PC-3 (cell line): ENCODE data around the gene ZDHHC19. TPM values are rescaled to one million over a fixed set of nuclear protein-coding genes. Genes with fewer than 3 reads are reported as not detected.
A peak's percentile ranks its signal among the peaks of the same experiment; 100 is the strongest.

Experiments
- ATAC-seq: fragments of 200-7000 bp; cut with Tn5 transposase; 2 replicates; pipeline ENCODE4 v1.9.1; 2020; ENCODE audit warnings: mild to moderate bottlenecking, moderate library complexity
- BruUV-seq: library from RNA; stranded (reverse); fragments of 400-500 nt; replicated peaks from 2 replicates; lab custom pipeline; 2021; lab: Mats Ljungman, UMichigan
- CTCF ChIA-PET: fragments of 300-600 bp; sonication (Branson Sonifier 250); formaldehyde crosslinking; loops from one replicate; lab custom pipeline; 2022; ENCODE audit warnings: antibody characterized with exemption; lab: Charles Lee
- POLR2A ChIA-PET: fragments of 300-600 bp; sonication (Branson Sonifier 250); formaldehyde crosslinking; loops from one replicate; lab custom pipeline; 2022; ENCODE audit warnings: antibody characterized with exemption; ENCODE audit not compliant: unreplicated experiment; lab: Charles Lee
- DNase-seq: peaks from one replicate; pipeline ENCODE4 v3.0.0-alpha.2; 2015
- H2AFZ ChIP-seq: fragments of 300-600 bp; sonication (generic); 2 replicates; pipeline ENCODE4 v1.6.0; 2016; ENCODE audit warnings: antibody characterized with exemption, low read length
- H3F3A ChIP-seq: fragments of 300-600 bp; sonication (generic); one replicate; pipeline ENCODE4 v1.6.0; 2017; ENCODE audit warnings: antibody characterized with exemption, low read length, control low read depth, mild to moderate bottlenecking; ENCODE audit not compliant: unreplicated experiment
- H3K27ac ChIP-seq: fragments of 300-600 bp; sonication (generic); 2 replicates; pipeline ENCODE4 v1.5.1; 2016; ENCODE audit warnings: mild to moderate bottlenecking, low read length
- H3K27me3 ChIP-seq: fragments of 300-600 bp; sonication (generic); 2 replicates; pipeline ENCODE4 v1.6.1; 2016; ENCODE audit warnings: low read length, mixed read lengths
- H3K36me3 ChIP-seq: fragments of 300-600 bp; sonication (generic); 2 replicates; pipeline ENCODE4 v1.6.1; 2016; ENCODE audit warnings: low read depth, mixed run types, low read length, mixed read lengths
- H3K4me1 ChIP-seq: fragments of 300-600 bp; sonication (generic); 2 replicates; pipeline ENCODE4 v1.5.1; 2016; ENCODE audit warnings: low read length; ENCODE audit not compliant: insufficient read depth
- H3K4me2 ChIP-seq: fragments of 300-600 bp; sonication (generic); 2 replicates; pipeline ENCODE4 v1.6.0; 2016; ENCODE audit warnings: low read length
- H3K4me3 ChIP-seq: fragments of 300-600 bp; sonication (generic); 2 replicates; pipeline ENCODE4 v1.5.1; 2016; ENCODE audit warnings: mild to moderate bottlenecking, low read length, mixed read lengths
- H3K79me2 ChIP-seq: fragments of 300-600 bp; sonication (generic); 2 replicates; pipeline ENCODE4 v1.6.1; 2017; ENCODE audit warnings: low read length, mixed read lengths
- H3K9ac ChIP-seq: fragments of 300-600 bp; sonication (generic); 2 replicates; pipeline ENCODE4 v1.6.0; 2016; ENCODE audit warnings: mild to moderate bottlenecking, low read length
- H3K9me2 ChIP-seq: fragments of 300-600 bp; sonication (generic); replicated peaks from 2 replicates; pipeline ENCODE4 v1.6.1; 2016; ENCODE audit warnings: mixed run types, low read length, mixed read lengths
- H3K9me3 ChIP-seq: fragments of 300-600 bp; sonication (generic); 2 replicates; pipeline ENCODE4 v1.6.1; 2016; ENCODE audit warnings: low read length, mixed read lengths
- H4K20me1 ChIP-seq: fragments of 300-600 bp; sonication (generic); 2 replicates; pipeline ENCODE4 v1.6.1; 2016; ENCODE audit warnings: low read length, mixed read lengths
- EZH2 ChIP-seq: fragments of 300-600 bp; sonication (generic); IDR thresholded peaks from one replicate; pipeline ENCODE4 v1.6.1; 2017; ENCODE audit warnings: antibody characterized with exemption, mild to moderate bottlenecking, low read length; ENCODE audit not compliant: unreplicated experiment
- EZH2phosphoT487 ChIP-seq: fragments of 300-600 bp; sonication (generic); IDR thresholded peaks from 2 replicates; pipeline ENCODE4 v1.6.1; 2018; ENCODE audit warnings: mild to moderate bottlenecking, antibody characterized with exemption, low read length, borderline replicate concordance
- intact Hi-C: fragments of 100-400 bp; cut with micrococcal nuclease; formaldehyde crosslinking; loops from 2 replicates; pipeline ENCODE4 v1.9.0; 2023
- total RNA-seq: library from RNA; depleted of rRNA; stranded (reverse); fragments of >200 nt; gene quantifications from 2 replicates; pipeline ENCODE4 v1.2.3, GENCODE V29; 2014
- TF ChIP-seq, protein P1 (sequence below): fragments of 300-600 bp; sonication (generic); conservative IDR thresholded peaks from 2 replicates; pipeline ENCODE4 v1.5.1; 2017; ENCODE audit warnings: antibody characterized with exemption, low read depth, mild to moderate bottlenecking, low read length

The ZDHHC19 gene
- total RNA-seq, 1 experiment from 2014 or later, result not detected

DNA sequence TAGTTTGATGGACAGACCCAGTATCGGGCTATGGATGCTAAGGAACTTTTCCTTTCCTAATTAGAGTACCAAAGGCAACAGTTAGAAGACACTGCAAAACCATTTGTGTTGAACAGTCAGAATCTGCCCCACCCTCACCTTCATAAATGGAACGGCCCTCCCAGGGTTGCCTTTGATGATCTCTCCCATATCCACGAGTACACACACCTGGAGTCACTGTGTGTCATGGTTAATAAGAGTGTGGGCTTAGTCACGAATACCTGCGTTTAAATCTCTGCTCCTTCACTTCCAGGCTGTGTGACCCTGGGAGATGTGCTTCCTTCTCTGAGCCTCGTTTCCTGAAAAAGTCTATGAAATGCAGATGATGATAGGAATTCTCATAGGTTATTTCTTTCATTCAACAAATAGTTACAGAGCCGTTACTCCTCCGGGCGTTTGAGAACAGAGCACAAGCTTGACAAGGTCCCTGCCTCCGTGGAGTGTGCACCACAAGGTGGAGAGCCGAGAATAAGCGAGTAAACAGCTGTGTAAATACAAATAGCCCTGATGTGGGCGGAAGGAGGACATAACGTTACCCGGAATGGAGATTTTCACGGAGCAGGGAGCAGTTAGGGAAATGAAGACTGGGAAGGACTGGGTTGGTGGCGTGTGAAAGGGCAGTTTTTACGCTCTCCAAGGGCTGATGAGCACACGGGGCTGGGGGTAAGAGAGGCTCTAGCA, 11.8 kb upstream of the ZDHHC19 start:
- Histone ChIP-seq H3K9me3 (no peaks in the 10 kb centered on the region), H3K4me1 (peaks cover 23% of the 10 kb centered on the region), H3K36me3 (no peaks in the 10 kb centered on the region), H3K4me3 (no peak overlapping the region), H3K4me2 (peak overlapping the region; percentile 61), H2AFZ (peak overlapping the region; percentile 66; the same call in 1 of the 2 replicates), H3K27me3 (no peaks in the 10 kb centered on the region), H4K20me1 (no peaks in the 10 kb centered on the region), H3K9me2 (no peaks in the 10 kb centered on the region), H3K79me2 (no peaks in the 10 kb centered on the region), H3F3A (no peaks in the 10 kb centered on the region), H3K27ac (no peak overlapping the region), H3K9ac (no peak overlapping the region)
- TF ChIP-seq EZH2phosphoT487 (no peak), EZH2 (no peak)
- TF ChIP-seq, protein P1, sequence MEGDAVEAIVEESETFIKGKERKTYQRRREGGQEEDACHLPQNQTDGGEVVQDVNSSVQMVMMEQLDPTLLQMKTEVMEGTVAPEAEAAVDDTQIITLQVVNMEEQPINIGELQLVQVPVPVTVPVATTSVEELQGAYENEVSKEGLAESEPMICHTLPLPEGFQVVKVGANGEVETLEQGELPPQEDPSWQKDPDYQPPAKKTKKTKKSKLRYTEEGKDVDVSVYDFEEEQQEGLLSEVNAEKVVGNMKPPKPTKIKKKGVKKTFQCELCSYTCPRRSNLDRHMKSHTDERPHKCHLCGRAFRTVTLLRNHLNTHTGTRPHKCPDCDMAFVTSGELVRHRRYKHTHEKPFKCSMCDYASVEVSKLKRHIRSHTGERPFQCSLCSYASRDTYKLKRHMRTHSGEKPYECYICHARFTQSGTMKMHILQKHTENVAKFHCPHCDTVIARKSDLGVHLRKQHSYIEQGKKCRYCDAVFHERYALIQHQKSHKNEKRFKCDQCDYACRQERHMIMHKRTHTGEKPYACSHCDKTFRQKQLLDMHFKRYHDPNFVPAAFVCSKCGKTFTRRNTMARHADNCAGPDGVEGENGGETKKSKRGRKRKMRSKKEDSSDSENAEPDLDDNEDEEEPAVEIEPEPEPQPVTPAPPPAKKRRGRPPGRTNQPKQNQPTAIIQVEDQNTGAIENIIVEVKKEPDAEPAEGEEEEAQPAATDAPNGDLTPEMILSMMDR, result no peak
- peak; percentile 29 for ATAC-seq
- BruUV-seq, result no TSS peak
- ChIA-PET POLR2A (no interaction called here), CTCF (no interaction called here)
- peak; percentile 68 for DNase-seq
- intact Hi-C loops, result no loop called here

- Histone ChIP-seq H3K9me3 (no peaks in the 10 kb centered on the region), H3K9ac (no peak overlapping the region), H3K79me2 (peaks cover 10% of the 10 kb centered on the region; the same call in 1 of the 2 replicates), H3K27ac (no peak overlapping the region), H3F3A (no peaks in the 10 kb centered on the region), H3K27me3 (no peaks in the 10 kb centered on the region), H3K9me2 (no peaks in the 10 kb centered on the region), H3K4me2 (no peak overlapping the region), H2AFZ (no peak overlapping the region), H3K36me3 (no peaks in the 10 kb centered on the region), H3K4me1 (peaks cover 41% of the 10 kb centered on the region), H4K20me1 (no peaks in the 10 kb centered on the region), H3K4me3 (no peak overlapping the region)
- CTCF ChIA-PET, result no interaction called here
- intact Hi-C loops, result no loop called here
- ATAC-seq, result no peak
- POLR2A ChIA-PET, result no interaction called here
- no TSS peak for BruUV-seq
- no peak for DNase-seq
- TF ChIP-seq, protein P1, result no peak
- TF ChIP-seq EZH2phosphoT487, result no peak
Observed at GRCh38 chr3:196220991-196221390, 9.8 kb upstream of the ZDHHC19 start.

DNA sequence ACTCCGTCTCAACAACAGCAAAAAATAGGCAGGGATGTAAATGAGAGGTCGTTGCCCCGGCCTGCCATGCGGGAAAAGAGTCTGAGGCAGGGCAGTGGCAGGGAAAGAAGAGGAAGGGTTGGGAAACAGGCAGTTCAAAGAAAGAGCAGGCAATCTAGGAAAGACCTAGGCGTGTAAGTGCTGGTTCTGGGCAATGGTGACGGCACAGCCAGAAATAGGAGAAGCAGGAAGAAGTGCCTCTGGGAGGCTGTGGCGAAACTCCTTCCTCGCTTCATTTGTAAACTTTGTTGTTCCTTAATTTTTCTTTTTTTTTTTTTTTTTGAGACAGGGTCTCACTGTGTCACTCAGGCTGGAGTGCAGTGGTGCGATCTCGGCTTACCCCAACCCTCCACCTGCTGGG, 9.4 kb upstream of the ZDHHC19 start:
- Histone ChIP-seq H3K27me3 (no peaks in the 10 kb centered on the region), H2AFZ (no peak overlapping the region), H3K4me2 (no peak overlapping the region), H3K79me2 (peaks cover 10% of the 10 kb centered on the region; the same call in 1 of the 2 replicates), H3F3A (no peaks in the 10 kb centered on the region), H3K9me2 (no peaks in the 10 kb centered on the region), H3K9ac (no peak overlapping the region), H4K20me1 (no peaks in the 10 kb centered on the region), H3K9me3 (no peaks in the 10 kb centered on the region), H3K36me3 (no peaks in the 10 kb centered on the region), H3K27ac (no peak overlapping the region), H3K4me3 (no peak overlapping the region), H3K4me1 (peaks cover 45% of the 10 kb centered on the region)
- no peak for TF ChIP-seq EZH2
- TF ChIP-seq, protein P1, result no peak
- no peak for TF ChIP-seq EZH2phosphoT487
- no peak for ATAC-seq
- BruUV-seq, result no TSS peak
- intact Hi-C loops, result no loop called here
- ChIA-PET CTCF (interaction anchor here (0.6 kb wide), 1 partner anchor 22 kb away, joined by 3 read pairs; no protein-coding TSS in a partner anchor), POLR2A (no interaction called here)
- no peak for DNase-seq
